ENCODE data around the gene CCDC88B. TPM values are rescaled to one million over a fixed set of nuclear protein-coding genes. Genes with fewer than 3 reads are reported as not detected.

CCDC88B gene
- total RNA-seq, 4 donors from 2014 or later: 7.0 to 12.5 (median 8.2) TPM

GRCh38 chr11:64347193-64347867 lies 7.3 kb downstream of the CCDC88B start:
- intact Hi-C loops (cut with DNase I): no loop called here
- Histone ChIP-seq H3K36me3 (no peaks in the 10 kb centered on the region), H3K4me1 (peaks cover 2 to 14% (median 13%) of the 10 kb centered on the region in 4 donors), H3K27ac (replicated peaks in 1 of 4) (no peak overlapping the region), H3K27me3 (no peaks in the 10 kb centered on the region), H3K4me3 (no peak overlapping the region), H3K9me3 (no peaks in the 10 kb centered on the region)
- WGBS: 85% methylated on average over 12 of the region's 12 CpGs
- no peak for DNase-seq (ENCODE audit: extremely low spot score)
- TF ChIP-seq POLR2A (IDR thresholded peaks at IDR 0.05; ENCODE audit: low read depth) (no peak), EP300 (IDR thresholded peaks at IDR 0.05) (no peak), CTCF (IDR thresholded peaks at IDR 0.05) (no peak), POLR2AphosphoS5 (IDR thresholded peaks at IDR 0.05) (no peak)

GRCh38 chr11:64348383-64349024 lies 8.5 kb downstream of the CCDC88B start:
- Histone ChIP-seq H3K9me3 (no peaks in the 10 kb centered on the region), H3K27ac (replicated peaks in 1 of 4) (no peak overlapping the region), H3K27me3 (no peaks in the 10 kb centered on the region), H3K4me1 (peaks cover 0 to 3% (median 1%) of the 10 kb centered on the region in 4 donors), H3K36me3 (no peaks in the 10 kb centered on the region), H3K4me3 (no peak overlapping the region)
- no peak for DNase-seq (ENCODE audit: extremely low spot score)
- intact Hi-C loops (cut with DNase I): no loop called here
- WGBS: 76% methylated on average over 8 of the region's 14 CpGs
- TF ChIP-seq POLR2AphosphoS5 (IDR thresholded peaks at IDR 0.05): no peak

- intact Hi-C loops (cut with DNase I): no loop called here
- H3K9me3 ChIP-seq: no peaks in the 10 kb centered on the region
- H3K4me1 ChIP-seq: peaks cover 0 to 2% (median 0%) of the 10 kb centered on the region in 4 donors
- H3K36me3 ChIP-seq: no peaks in the 10 kb centered on the region
- H3K27me3 ChIP-seq: no peaks in the 10 kb centered on the region
- H3K27ac ChIP-seq (replicated peaks in 1 of 4): no peak overlapping the region
- WGBS: 87% methylated on average over 5 of the region's 7 CpGs
- H3K4me3 ChIP-seq: no peak overlapping the region
- TF ChIP-seq EP300 (IDR thresholded peaks at IDR 0.05): no peak
- no peak for TF ChIP-seq POLR2AphosphoS5 (IDR thresholded peaks at IDR 0.05)
- no peak for TF ChIP-seq CTCF (IDR thresholded peaks at IDR 0.05)
- no peak for TF ChIP-seq POLR2A (IDR thresholded peaks at IDR 0.05; ENCODE audit: low read depth)
- no peak for DNase-seq (ENCODE audit: extremely low spot score)
Measured at GRCh38 chr11:64349025-64349387, 9.0 kb downstream of the CCDC88B start.

GRCh38 chr11:64349404-64349803 lies 9.4 kb downstream of the CCDC88B start:
- Histone ChIP-seq H3K27me3 (no peaks in the 10 kb centered on the region), H3K4me3 (no peak overlapping the region), H3K36me3 (no peaks in the 10 kb centered on the region), H3K4me1 (peaks cover 0 to 6% (median under 1%) of the 10 kb centered on the region in 4 donors), H3K9me3 (no peaks in the 10 kb centered on the region), H3K27ac (replicated peaks in 1 of 4) (no peak overlapping the region)
- DNase-seq (ENCODE audit: extremely low spot score): no peak
- TF ChIP-seq CTCF (IDR thresholded peaks at IDR 0.05) (no peak), POLR2A (IDR thresholded peaks at IDR 0.05; ENCODE audit: low read depth) (no peak), EP300 (IDR thresholded peaks at IDR 0.05) (no peak), POLR2AphosphoS5 (IDR thresholded peaks at IDR 0.05) (no peak)
- WGBS: 91% methylated on average over 10 of the region's 11 CpGs
- intact Hi-C loops (cut with DNase I): no loop called here

GRCh38 chr11:64351136-64351631 lies 11.2 kb downstream of the CCDC88B start:
- Histone ChIP-seq H3K4me3 (no peak overlapping the region), H3K4me1 (peaks cover 10 to 22% (median 15%) of the 10 kb centered on the region in 4 donors), H3K27me3 (no peaks in the 10 kb centered on the region), H3K27ac (replicated peaks in 1 of 4) (no peak overlapping the region), H3K9me3 (no peaks in the 10 kb centered on the region), H3K36me3 (no peaks in the 10 kb centered on the region)
- no peak for DNase-seq (ENCODE audit: extremely low spot score)
- intact Hi-C loops (cut with DNase I): no loop called here
- WGBS: 91% methylated on average over 16 of the region's 18 CpGs
- no peak for TF ChIP-seq EP300 (IDR thresholded peaks at IDR 0.05)
- no peak for TF ChIP-seq CTCF (IDR thresholded peaks at IDR 0.05)
- TF ChIP-seq POLR2A (IDR thresholded peaks at IDR 0.05; ENCODE audit: low read depth): no peak
- TF ChIP-seq POLR2AphosphoS5 (IDR thresholded peaks at IDR 0.05): no peak

All from esophagus muscularis mucosa (tissue), 4 donors.